GM21619 (cell line): Measurements from ENCODE around the gene CELA2A.
"Not testable (repeated sequence)": the region's sequence is repeated elsewhere in the genome, so short reads cannot be mapped to it uniquely, and the experiment has no call there.

Experiments
- ATAC-seq: cut with Tn5 transposase; IDR thresholded peaks from one replicate; pipeline ENCODE4 v1.9.1; 2021; ENCODE audit not compliant: unreplicated experiment

Gene CELA2A

GRCh38 chr1:15492596-15492995 lies 36.1 kb downstream of the CELA2A start:
- ATAC-seq = no peak

- ATAC-seq = no peak
These were observed 37.4 kb downstream of the CELA2A start for GRCh38 chr1:15493869-15494390.

DNA sequence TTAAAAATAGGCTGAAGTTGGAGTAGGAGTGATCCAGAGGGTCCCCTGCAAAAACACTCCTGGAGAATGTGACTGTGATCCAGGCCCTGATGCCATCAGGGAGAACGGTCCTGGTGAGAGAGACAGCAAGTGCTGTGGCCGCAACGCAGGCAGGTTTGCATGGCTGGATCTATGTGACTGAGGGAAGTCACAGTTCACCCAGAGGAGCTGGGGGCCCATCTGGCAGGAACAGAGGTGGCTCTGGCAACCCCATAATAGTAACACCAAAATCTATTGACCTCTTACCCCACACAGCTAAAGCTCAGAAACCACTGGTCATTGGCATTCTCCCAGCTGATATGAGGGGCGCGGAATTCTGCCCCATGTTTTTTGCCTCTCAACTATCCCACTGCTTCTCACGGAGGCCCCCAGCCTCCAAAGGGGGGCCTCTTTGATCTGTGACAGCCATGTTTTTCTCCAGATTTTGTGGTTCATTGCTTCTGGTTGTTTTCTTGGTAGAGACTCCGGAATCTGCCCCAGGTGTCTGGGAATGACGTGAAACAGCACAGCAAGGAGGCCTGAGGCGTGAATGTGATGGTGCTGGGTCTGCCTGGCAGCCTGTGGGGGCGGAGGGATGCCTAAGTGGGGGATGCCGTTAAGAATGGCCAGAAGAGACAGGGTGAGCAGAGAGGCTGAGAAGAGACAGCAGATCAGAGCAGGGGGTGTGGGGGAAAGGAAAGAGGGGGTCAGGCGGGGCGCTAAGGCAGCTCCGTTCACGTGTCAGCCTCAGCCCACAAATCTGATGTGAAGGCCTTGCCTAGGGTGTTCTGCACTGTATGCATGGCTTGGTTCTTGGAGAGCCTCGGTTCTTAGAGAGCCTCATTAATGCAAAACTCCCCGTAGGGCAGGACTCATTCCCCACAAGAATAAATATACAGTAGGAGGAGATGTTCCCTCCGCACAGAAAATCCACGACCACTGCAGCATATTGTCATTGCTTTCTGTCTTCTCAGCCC lies 43.9 kb downstream of the CELA2A start:
- ATAC-seq = no peak

DNA sequence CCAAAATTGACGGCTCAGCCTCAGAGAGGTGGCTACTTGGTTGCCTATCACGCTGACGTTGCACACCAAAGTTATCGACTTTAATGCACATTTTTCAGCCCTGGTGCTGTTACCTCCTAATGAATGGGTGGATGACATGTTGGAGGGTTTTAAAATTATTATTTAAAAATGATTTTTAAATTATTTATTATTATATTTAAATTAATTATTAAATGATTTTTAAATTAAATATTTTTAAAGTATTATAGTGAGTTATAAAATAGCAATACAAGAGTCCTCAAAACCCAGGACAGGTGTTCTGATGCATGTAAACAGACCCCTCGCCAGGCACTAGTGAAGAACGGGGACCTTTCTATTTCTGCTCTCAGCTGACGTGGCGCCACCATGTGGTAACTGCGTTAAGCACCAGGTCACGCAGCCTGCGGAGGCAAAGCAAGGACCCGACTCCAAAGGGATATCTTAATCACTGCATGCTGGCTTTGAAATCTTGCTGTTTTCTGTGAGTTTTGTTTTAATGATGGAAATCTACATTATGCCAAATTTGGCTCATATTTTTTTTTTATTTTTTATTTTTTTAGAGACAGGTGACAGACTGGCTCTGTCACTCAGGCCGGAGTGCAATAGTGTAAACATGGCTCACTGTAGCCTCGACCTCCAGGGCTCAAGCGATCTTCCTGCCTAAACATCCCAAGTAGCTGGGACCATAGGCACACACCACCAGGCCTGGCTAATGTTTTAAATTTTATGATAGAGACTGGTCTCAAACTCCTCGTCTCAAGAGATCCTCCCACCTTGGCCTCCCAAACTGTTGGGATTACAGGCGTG lies 44.9 kb downstream of the CELA2A start:
- ATAC-seq = no peak

DNA sequence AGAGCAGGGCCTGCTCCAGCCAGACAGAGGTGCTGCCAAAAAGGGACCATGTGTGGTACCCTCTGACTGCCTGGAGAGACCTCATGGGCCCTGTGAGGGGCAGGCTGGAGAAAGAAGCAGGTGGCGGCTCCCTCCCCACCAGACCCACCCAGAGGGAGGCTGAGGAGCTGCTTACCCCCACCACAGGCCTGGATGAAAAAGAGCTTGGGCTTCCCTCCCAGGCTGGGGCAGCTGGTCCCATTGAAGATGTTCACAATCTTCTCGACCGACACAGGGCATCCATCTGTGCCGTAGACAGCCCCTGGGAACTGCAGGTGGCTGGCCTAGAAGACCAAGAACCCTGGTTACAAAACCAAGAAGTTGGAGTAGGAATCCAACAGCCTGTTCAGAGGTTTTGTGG lies 47.9 kb downstream of the CELA2A start:
- ATAC-seq = no peak

DNA sequence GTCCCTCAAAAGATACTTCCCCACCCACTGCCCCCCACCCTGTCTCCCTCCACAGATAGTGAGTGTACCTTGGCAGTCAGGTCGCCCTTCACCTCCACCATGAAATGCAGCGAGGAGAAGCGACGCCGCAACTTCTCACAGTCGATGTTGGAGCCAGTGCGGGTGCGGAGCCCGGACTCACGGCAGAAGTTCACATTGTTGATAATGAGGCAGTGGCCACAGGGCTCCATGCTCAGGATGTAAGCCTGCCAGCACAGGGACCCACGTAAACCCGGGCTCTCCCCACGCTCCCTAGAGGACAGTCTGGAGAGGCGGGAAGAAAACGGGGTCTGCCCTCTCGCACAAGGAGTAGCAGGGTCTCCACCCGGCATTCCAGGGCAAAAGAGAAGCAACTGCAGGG lies 50.3 kb downstream of the CELA2A start:
- ATAC-seq = no peak

DNA sequence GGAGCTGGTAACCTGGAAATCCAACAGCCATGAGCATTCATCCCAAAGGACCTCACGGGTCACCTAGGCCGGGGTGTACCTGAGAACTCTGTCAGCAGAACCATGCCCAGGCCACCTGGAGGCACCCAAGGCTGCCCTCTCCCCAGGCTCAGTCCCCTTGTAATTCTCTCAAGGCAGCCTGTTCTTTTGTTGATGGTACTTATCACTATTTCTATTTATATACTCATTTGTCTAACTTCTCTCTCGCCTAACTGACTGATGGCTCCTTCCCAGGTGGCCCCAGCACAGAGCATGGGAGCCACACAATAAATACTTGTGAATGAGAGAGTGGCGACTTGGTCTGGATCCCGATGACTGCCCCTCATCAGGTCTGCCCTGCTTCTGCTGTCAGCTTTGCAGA lies 50.7 kb downstream of the CELA2A start:
- ATAC-seq = no peak

GRCh38 chr1:15508700-15509487 lies 52.4 kb downstream of the CELA2A start:
- no peak for ATAC-seq

- no peak for ATAC-seq
These were observed 53.1 kb downstream of the CELA2A start for GRCh38 chr1:15509586-15509985.

DNA sequence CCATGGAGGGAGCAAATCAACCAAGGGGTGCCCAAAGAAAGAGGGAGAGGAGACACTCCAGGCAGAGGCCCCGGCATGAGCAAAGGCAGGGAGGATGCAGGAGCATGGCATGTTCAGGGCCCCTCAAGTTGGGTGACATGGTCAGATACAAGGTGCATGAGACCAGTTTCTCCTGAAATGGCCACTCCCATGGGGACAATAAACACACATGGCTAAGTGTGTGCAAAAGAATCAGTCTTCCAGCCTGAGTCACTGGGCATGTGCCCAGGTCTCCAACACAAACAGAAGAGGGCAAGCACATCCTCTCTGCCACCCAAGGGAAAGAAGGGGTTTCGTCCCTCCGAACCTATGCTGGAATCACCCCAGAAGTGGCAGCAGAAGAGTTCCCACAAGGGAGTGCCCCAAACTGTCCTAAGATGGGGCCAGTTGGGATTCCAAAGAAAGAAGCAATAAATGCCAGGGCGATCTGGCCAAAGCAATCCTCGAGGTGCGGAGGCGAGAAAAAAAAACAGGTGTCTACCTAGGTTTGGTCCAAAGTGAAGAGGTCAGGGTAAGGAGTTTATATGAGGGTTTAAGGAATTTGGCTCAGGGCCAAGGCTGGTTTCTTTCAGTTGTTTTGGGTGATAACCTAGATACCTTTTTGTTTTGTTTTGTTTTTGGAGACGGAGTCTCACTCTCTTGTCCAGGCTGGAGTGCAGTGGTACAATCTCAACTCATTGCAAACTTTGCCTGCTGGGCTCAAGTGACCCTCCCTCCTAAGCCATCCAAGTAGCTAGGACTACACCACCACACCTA lies 54.3 kb downstream of the CELA2A start:
- no peak for ATAC-seq

GRCh38 chr1:15513192-15513591 lies 56.7 kb downstream of the CELA2A start:
- no peak for ATAC-seq

DNA sequence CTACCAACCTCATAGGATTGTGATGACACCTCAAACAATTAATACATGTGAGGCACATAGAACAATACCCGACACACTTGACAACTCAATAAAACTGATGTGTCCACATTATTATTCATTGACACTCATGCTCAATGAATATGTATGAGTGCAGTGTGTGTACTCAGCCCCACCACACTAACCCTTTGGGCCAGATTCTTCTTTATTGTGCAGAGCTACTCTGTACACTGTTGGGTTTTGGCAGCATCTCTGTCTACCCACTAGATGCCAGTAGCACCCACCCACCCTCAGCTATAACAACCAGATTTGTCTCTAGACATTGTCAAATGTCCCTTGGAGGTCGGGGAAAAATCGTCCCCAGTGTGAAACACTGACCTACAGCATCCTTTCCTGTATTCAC lies 57.4 kb downstream of the CELA2A start:
- ATAC-seq = no peak

GRCh38 chr1:15514557-15514956 lies 58.0 kb downstream of the CELA2A start:
- not testable (repeated sequence) for ATAC-seq

- no peak for ATAC-seq
These were observed 58.6 kb downstream of the CELA2A start for GRCh38 chr1:15515022-15515663.

- no peak for ATAC-seq
These were observed 63.1 kb downstream of the CELA2A start for GRCh38 chr1:15519625-15520024.

GRCh38 chr1:15521206-15521906 lies 64.8 kb downstream of the CELA2A start:
- not testable (repeated sequence) for ATAC-seq
